SKM-1 (cell line): ENCODE results near the gene YDJC.
"Not testable (repeated sequence)": the region's sequence is repeated elsewhere in the genome, so short reads cannot be mapped to it uniquely, and the experiment has no call there.

Experiments used
- DNase-seq: peaks from one replicate; lab custom pipeline; 2025; ENCODE audit not compliant: unreplicated experiment; lab: John Stamatoyannopoulos, UW

The YDJC gene

DNA sequence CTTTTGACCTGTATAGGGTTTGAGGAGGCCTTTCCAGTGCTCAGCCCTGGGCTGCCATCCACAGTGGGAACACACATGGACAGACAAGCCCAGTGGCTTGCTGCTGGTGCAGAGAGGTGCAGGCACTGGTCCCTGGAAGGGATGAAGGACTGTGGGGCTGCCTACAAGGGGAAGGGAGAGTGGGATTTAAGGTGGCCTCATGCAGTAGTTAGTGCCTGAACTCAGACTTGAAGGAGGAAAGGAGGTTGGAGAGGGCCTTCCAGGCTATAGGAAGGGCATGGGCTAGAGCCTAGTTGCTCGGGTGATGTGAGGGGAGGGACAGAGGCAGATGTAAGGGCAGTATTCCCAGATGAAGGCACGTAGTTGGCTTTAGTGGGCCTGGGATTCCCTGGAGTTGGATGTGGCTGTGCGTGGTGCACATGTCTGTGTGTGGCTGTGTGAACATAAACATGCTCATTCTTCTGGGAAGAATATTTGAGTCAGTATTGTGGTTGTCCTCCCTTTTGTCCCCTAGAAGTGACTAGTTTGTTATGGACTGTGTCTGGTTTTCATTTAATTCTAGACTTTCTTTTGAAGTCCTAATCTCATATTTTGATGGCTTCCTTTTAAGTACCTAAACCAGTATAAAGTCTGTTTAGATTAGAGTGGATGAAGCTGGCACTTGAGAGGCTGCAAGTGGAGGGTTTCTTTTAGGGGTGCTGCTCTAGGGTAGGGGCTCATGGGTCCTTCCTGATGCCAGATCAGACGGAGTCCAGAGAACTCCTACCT lies 18.4 kb downstream of the YDJC start:
- no peak for DNase-seq

DNA sequence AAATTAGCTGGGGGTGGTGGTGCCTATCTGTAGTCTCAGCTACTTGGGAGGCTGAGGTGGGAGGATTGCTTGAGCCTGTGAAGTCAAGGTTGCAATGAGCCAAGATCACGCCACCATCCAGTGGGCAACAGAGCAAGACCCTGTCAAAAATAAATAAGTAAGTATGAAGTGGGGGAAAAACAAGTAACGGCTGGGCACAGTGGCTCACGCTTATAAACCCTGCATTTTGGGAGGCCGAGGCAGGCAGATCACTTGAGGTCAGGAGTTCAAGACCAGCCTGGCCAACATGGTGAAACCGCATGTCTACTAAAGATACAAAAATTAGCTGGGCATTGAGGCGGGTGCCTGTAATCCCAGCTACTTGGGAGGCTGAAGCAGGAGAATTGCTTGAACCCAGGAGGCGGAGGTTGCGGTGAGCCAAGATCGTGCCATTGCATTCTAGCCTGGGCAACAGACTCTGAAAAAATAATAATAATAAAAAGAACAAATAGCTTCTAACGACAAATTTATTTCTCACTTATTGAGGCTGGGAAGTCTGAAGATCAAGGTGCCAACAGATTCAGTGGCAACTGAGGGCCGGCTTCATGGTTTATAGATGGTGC lies 20.2 kb downstream of the YDJC start:
- not testable (repeated sequence) for DNase-seq

DNA sequence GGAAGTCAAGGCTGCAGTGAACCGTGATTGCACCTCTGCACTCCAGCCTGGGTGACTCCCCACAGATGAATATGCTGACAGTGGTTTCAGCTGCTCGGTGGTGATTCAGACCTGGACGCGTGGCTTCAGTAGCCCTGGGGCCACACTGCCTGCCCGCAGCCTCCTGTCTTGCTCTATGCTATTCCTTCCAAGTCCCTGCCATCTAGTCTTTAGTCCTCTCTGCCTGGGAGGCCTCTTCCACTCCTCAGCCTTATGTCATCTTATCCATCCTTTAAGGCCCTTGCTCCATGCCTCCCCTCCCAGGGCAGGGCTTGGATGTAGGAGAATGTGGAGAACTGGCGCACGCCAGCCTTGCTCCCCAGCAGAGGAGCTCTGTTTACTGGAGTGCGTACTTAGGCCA lies 23.0 kb downstream of the YDJC start:
- no peak for DNase-seq

DNA sequence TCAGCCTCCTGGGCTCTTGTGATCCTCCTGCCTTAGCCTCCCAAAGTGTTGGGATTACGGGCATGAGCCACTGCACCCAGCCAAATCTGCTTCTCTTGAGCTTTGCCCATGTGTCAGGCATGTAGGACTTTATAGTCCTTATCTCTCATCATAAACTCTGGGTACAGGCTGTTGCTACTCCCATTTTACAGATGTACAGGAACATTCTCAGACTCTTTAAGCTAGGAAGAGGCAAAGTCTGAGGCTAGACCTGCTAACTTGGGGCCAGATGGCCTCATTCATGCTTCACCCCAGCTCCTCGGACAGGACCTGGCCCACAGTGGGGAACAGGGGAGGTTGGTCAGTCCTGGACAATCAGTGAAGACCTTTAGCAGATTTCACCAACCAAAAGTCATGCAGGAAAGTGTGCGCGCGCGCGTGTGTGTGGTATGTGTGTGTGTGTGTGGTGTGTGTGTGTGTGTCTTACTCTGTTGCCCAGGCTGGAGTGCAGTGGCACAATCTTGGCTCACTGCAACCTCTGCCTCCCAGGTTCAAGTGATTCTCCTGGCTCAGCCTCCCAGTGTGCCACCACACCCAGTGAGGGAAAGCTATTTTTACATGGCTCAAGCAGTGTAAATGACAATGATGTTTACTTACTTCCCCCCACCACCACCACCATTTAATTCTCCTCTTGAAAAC lies 23.8 kb downstream of the YDJC start:
- DNase-seq, result no peak

DNA sequence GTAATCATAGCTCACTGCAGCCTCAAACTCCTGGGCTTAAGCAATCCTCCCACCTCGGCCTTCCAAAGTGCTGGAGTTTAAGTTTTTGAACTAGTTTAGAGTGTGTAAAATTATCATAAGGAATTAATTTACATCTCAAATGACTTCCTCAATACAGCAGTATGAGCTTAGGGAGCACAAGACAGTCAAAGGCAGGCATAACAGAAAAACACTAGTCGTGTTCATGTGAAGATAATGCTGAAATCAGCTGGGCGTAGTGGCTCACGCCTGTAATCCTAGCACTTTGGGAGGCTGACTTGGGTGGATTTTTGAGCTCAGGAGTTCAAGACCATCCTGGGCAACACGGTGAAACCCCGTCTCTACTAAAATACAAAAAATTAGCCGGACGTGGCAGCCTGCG lies 25.8 kb downstream of the YDJC start:
- DNase-seq, result no peak

DNA sequence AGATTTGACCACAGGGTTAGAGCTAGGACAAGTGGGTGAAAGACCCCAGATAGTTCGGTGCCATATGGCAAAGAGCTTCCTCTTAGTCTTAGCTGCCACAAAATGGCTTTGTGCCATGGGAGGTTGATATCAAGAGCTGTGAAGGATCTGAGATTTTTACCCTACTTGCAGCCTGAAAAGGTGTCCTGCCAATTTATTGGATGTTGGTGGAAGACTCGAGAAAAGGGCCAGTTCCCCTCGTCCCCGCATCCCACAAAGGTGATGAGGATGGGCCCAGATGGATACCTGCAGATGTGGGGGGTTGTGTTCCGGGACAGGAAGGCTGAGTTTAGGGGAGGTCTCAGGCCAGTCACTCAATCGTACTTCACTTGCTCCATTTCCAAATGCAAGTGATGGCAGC lies 27.2 kb downstream of the YDJC start:
- DNase-seq, result no peak

DNA sequence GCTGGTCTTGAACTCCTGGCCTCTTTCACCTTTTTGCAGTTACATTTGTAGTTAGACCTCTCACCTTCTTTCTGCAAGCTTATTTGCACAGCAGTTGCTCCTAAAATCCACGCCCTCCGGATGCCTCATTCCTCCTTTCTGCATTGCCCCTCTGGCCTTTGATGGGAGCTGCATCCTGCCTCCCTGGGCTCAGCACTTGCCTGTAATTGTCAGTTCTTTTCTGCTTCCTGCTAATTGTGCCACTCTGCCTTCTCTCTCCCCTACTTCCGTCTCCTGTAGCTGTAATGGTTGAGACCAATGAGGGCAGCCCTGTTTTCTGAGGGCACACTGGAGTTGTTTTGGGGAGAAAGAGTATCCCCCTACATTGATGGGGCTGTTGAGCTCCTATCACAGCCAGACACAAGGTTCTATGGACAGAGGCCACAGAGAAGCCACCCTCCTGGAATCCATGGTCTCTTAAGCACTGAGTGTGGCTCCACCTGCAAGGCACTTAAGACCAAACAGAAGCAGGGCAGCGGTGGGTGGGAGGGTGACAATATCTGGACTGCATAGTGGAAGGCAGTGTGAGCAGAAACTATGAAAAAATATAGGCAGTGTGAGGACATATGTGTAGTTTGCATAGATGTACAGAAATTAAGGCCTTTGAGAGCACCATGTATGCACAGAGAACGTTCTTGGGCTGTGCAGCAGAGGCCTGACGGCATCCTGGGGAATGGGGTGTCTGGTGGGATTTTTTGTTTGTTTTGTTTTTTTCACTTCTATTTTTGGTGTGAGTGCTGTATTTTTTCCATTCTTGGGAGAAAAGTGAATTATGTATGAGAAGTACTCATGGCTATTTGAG lies 30.5 kb downstream of the YDJC start:
- DNase-seq, result no peak

DNA sequence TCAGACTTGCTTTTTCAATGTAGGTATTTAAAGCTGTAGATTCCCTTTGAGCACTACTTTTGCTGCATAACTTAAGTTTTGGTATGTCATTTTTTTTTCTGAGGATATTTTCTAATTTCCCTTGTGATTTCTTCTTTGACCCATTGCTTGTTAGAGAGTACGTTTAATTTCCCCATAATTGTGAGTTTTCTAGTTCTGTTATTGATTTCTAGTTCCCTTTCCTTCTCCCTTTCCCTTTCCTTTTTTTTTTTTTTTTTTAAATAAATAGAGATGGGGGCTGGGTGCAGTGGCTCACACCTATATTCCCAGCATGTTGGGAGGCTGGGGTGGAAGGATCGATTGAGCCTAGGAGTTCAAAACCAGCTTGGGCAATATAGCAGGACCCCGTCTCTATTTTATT lies 31.5 kb downstream of the YDJC start:
- DNase-seq, result no peak

DNA sequence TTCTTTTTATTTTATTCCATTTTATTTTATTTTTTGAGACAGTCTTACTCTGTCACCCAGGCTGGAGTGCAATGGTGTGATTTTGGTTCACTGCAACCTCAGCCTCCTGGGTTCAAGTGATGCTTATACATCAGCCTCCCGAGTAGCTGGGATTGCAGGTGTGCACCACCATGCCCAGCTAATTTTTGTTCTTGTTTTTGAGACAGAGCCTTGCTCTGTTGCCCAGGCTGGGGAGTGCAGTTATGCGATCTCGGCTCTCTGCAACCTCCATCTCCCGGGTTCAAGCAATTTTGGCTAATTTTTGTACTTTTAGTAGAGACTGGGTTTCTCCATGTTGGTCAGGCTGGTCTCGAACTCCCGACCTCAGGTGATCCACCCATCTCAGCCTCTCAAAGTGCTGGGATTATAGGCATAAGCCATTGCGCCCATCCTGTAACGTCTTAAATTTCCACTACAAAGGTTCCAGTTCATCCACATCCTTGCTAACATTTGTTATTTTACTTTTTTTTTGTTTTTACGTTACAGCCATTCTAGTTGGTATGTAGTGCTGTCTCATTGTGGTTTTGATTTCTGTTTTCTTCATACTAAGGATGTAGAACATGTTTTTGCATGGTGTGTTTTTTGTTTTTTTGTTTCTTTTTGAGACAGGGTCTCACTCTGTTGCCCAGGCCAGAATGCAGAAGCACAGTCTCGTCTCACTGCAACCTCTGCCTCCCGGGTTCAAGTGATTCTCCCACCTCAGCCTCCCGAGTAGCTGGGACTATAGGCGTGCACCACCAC lies 33.3 kb downstream of the YDJC start:
- not testable (repeated sequence) for DNase-seq

DNA sequence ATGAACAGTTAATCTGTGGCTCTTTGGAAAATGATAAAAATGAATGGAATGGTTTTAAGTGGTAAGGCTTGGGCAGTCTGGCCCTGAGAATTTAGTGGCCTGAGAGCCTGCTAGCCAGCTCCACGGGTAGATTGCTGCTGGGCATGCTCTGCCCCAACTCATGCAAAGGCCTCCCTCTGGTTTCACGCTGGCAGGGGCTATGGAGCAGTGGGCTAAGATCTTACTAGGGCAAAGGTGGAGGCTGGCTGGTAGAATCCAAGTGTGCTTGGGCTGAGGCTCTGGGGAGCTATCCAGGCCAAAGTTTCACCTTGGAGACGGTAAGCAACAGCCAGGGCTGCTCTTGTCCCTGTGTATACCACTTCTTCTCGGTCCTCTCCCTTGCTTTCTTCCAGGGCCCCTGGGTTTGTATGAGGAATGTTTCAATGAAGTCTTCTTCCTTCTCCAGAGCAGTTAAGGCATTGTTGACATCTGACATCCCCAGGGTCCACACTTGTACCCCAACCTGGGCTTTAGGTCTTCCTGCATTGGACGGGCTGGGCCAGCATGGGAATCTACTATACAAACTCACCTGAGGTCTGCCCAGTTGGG lies 34.9 kb downstream of the YDJC start:
- no peak for DNase-seq

DNA sequence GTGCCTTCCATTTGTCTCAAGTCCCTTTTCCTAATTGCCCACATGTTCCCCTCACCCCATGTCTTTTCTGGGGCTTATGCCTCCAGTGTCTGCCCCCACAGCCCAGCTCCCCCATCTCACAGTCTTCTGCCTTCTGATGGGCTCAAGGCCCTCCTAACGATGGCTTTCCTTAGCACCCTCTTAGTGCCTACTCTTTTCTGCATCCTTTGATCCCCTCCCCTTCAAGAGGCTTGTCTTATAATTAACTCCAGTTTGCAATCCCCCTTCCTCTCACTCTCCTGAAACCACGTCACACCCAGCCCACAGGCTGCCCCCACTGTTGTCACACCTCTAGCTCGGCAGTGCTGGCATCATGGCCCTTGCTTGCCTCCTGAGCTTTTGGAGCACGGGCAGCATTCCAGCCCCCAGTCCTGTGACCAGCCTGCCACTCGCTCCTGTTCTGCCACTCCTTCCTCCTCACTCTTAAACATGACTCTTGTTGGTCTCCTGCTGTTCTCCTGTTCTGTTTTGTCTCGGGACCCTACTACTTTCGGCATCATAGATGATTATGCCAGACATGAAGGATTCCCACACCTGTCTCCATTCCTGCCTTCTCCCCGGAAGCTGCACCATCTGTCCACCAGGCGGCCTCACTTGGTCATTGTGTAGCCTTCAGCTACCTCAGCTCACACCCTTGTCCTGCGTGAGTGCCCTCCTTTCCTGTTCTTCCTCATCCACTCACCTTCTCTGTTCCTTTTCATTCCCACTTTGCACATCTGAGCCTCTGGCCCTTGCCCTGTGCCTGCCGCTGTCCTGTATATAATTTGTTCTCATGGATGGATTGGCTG lies 36.2 kb downstream of the YDJC start:
- DNase-seq, result no peak

DNA sequence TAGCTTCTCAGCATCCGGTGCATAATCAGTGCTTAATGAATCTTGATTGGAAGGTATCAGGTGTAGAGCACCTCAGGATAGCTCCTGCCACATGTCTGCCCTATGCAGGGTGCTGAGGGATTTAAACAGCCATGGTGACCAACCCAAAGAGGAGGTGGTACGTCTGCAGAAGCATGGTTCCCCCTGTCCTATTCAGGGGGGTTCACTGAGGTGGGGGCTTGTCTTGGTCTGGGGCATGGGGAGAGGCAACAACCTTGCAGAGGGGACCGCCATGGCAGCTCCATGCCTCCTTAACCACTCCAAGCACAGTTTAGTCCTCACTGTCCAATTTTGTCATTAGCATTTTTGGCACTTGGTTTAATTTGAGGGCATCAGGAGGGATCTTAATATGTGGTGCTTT lies 37.4 kb downstream of the YDJC start:
- DNase-seq, result no peak

DNA sequence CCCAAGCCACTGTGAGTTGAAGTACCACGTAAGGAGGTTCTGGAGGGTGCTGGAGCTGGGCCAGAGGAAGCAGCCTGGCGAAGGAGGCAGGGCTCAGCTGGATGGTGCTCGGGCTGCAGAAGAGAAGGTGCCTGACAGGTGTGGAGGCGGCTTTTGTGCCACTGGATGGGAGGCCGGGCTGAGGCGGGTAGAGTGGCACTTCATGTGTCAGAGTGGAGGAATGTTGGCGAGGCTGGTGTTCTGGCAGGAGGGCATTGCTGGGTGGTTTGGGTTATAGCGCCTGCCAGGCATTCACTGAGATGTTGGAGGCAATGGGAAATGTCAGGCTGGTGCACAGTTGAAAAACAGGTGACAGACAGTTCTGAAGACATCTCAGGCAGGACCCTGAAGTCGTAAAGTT lies 38.1 kb downstream of the YDJC start:
- no peak for DNase-seq

DNA sequence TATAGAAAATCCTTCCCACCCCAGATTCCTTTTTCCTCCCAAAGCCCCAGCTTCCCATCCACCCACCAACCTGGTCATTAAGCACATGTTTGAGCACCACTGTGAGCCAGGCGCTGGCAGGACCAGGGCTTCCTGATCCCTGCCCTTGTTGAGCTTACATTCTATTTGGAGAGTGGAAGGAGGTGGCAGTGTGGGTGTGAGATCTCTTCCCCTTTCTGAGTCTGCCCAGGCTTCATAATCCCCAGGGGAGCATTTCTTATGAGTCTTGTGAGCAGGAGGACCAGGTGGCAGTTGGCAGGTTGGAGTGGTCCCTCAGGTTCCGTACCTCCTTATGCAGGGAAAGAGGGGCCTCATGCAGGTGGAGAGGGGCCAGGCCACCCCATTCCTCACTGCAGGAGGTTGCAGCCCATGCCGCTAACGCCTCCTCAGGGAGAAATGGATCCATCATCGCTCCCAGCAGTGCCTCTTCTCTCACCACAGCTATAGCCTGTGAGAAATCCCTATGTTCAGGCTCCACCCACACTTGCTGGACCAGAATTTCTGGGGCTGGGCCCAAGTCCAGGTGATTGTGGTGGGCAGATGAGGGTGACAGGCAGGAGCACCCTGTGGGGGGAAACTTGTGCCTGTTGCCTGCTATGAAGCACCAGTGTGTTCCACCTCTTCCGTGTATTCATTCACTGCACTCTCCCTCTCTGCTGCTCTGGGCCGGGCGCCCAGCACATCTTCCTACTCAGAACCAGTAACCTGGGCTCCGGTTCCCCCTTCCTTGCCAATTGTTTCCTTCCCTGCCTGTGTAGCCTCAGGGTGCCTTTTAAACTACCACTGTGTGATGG lies 38.8 kb downstream of the YDJC start:
- DNase-seq, result no peak

DNA sequence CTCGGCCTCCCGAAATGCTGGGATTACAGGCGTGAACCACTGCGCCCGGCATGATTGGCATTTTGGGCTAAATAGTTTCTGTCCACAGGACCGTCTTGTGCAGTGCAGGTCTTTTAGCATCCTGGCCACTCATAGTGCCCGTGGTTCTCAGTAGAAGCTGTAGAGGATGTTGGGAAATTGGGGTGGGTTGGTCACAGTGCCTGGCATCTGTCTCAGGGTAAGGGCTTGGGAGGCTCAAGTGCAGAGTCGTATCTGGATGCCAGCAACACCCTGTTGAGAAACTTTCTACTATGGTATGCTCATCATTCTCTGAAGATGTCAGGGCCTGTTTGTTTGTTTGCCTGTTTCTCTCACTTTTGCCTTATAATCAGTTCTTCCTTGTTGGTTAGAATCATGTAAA lies 40.4 kb downstream of the YDJC start:
- no peak for DNase-seq

DNA sequence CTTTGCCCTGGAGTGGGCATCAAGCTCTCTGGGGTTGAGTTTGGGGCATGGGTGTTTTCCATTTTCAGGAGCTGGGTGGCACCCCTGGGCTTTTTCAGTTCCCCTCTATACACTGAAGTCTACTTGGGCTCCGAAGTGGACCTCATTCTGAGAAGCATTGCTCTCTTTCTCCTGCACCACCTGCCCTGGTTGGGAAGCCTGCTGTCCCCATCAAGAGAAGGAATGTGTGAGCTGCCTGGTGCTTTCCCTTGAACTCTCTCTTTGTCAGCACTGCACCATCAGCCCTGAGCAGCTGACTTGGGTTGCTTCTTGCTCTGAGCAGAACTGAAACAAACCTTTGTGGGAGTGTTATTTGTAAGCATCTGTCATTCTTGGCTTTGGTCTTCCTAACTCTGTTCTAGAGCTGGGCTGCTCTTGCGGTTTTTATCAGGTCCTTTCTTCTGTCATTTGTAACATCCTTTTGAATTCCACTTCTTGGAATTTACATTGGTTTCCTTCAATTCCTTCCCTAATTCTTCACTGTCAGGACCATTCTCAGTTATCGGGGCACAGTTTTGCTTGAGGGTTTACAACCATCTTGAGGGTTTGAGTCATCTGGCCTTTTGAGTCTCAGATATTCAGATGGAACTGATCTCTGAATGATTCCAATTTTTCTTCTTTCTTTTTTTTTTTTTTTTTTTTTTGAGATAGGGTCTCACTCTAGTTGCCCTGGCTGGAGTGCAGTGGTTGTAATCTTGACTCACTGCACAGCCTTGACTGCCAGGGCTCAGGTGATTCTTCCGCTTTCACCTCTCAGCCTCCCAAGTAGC lies 41.8 kb downstream of the YDJC start:
- no peak for DNase-seq

DNA sequence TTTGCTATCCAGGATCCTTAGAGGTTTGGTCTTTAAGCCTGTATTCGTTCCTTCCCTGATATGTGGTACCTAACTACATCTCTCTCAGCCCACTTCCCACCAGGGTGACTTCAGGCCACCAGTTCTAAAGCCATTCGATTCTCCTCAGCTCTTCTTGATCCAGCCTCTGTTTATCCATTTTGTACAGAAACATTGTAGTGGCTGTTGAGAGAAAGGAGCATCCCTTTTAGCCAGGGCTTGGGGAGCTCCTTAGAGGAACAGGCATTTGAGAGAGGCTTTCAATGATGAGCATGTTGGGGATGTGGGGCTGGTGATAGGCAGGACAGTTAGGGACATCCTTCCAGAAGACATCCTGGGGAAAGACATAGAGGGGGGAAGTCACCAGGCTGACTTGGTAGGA lies 44.4 kb downstream of the YDJC start:
- no peak for DNase-seq
